LoVo (cell line): ENCODE measurements around the gene DCX.
"Not testable (repeated sequence)": the region's sequence is repeated elsewhere in the genome, so short reads cannot be mapped to it uniquely, and the experiment has no call there.

Experiments used
- DNase-seq: peaks from one replicate; pipeline ENCODE4 v3.0.0-alpha.2; 2016; ENCODE audit warnings: low spot score

DCX gene

GRCh38 chrX:111365770-111366325 lies 46.1 kb downstream of the DCX start:
- no peak for DNase-seq

GRCh38 chrX:111363741-111364140 lies 48.3 kb downstream of the DCX start:
- DNase-seq = no peak

- no peak for DNase-seq
Observed at GRCh38 chrX:111361751-111362150, 50.2 kb downstream of the DCX start.

- DNase-seq = no peak
Observed at GRCh38 chrX:111360839-111361238, 51.2 kb downstream of the DCX start.

GRCh38 chrX:111355523-111356115 lies 56.4 kb downstream of the DCX start:
- no peak for DNase-seq

GRCh38 chrX:111354496-111354895 lies 57.5 kb downstream of the DCX start:
- DNase-seq = no peak

- DNase-seq = no peak
Observed at GRCh38 chrX:111353793-111354192, 58.2 kb downstream of the DCX start.

- DNase-seq = no peak
Observed at GRCh38 chrX:111352424-111352823, 59.6 kb downstream of the DCX start.

GRCh38 chrX:111349934-111350333 lies 62.1 kb downstream of the DCX start:
- DNase-seq = no peak

- no peak for DNase-seq
Observed at GRCh38 chrX:111349101-111349500, 62.9 kb downstream of the DCX start.

- DNase-seq = no peak
Observed at GRCh38 chrX:111348429-111348828, 63.6 kb downstream of the DCX start.

- DNase-seq = not testable (repeated sequence)
Observed at GRCh38 chrX:111346150-111346549, 65.8 kb downstream of the DCX start.

- no peak for DNase-seq
Observed at GRCh38 chrX:111340054-111340453, 71.9 kb downstream of the DCX start.

GRCh38 chrX:111339212-111339611 lies 72.8 kb downstream of the DCX start:
- DNase-seq = no peak

- no peak for DNase-seq
Observed at GRCh38 chrX:111338095-111338698, 73.8 kb downstream of the DCX start.

- no peak for DNase-seq
Observed at GRCh38 chrX:111337067-111337637, 74.8 kb downstream of the DCX start.

GRCh38 chrX:111336141-111336540 lies 75.9 kb downstream of the DCX start:
- no peak for DNase-seq

GRCh38 chrX:111329370-111329769 lies 82.6 kb downstream of the DCX start:
- no peak for DNase-seq

GRCh38 chrX:111328858-111329257 lies 83.1 kb downstream of the DCX start:
- no peak for DNase-seq

- DNase-seq = no peak
Observed at GRCh38 chrX:111322231-111322855, 89.6 kb downstream of the DCX start.

GRCh38 chrX:111319451-111319850 lies 92.5 kb downstream of the DCX start:
- DNase-seq = no peak

GRCh38 chrX:111318901-111319300 lies 93.1 kb downstream of the DCX start:
- DNase-seq = no peak

- no peak for DNase-seq
Observed at GRCh38 chrX:111309083-111309482, 102.9 kb downstream of the DCX start.
